Adrenal gland (tissue), 12 donors: ENCODE results near the gene WIPF1. TPM values are rescaled to one million over a fixed set of nuclear protein-coding genes. Genes with fewer than 3 reads are reported as not detected.

Experiments used
- DNase-seq, 7 donors: peaks; one replicate each; pipeline ENCODE4 v3.0.0-alpha.2; 2019 to 2020
- H3K27ac ChIP-seq, 5 donors: fragments of 200-600 bp; sonication (generic) in 4 of 5; 1 replicate in 3 of 5; 2 replicates in 2 of 5; pipeline versions ENCODE4 v1.5.1 to v1.8.0; 2016 to 2020; ENCODE audit warnings: mild to moderate bottlenecking in 1 of 5
- H3K27me3 ChIP-seq: fragments of 200-600 bp; 2 replicates; pipeline ENCODE4 v1.8.0; 2021
- H3K36me3 ChIP-seq, 2 donors: fragments of 200-600 bp; replicated peaks in 1 of 2; 1 replicate in 1 of 2; 2 replicates in 1 of 2; pipeline versions ENCODE4 v1.5.1 to v1.8.0; 2018 to 2022
- H3K4me1 ChIP-seq, 2 donors: fragments of 200-600 bp; replicated peaks in 1 of 2; 1 replicate in 1 of 2; 2 replicates in 1 of 2; pipeline versions ENCODE4 v1.5.1 to v1.8.0; 2018 to 2021
- H3K4me3 ChIP-seq, 4 donors: fragments of 200-600 bp; sonication (generic) in 3 of 4; one replicate each; pipeline ENCODE4 v1.5.1; 2016 to 2018
- H3K9me3 ChIP-seq, 3 donors: fragments of 200-600 bp; sonication (generic) in 1 of 3; replicated peaks in 1 of 3; 1 replicate in 2 of 3; 2 replicates in 1 of 3; pipeline versions ENCODE4 v1.5.1 to v1.8.0; 2016 to 2021
- POLR2A ChIP-seq, 2 donors: fragments of 450-650 bp; IDR thresholded peaks; one replicate each; pipeline ENCODE4 v1.6.1; 2017; ENCODE audit warnings: antibody characterized with exemption in 2 of 2, mild to moderate bottlenecking in 2 of 2, moderate library complexity in 1 of 2
- WGBS, 4 donors: extraction: QIAGEN DNeasy Blood & Tissue Kit in 2 of 4; methylation state at CpG; one replicate each; pipeline versions ENCODE4 v1.1.5 to v1.1.7; 2013 to 2017; 5-methylcytosine and 5-hydroxymethylcytosine counted together
- intact Hi-C, 2 donors: fragments of 100-400 bp; cut with DNase I; formaldehyde crosslinking; loops; one replicate each; pipeline versions ENCODE4 v1.14.1 to v1.15.0; 2022 to 2023
- polyA plus RNA-seq, 3 donors: library from polyadenylated mRNA; stranded (reverse); fragments of 200-250 nt in 2 of 3; fragments of 350-450 nt in 1 of 3; fragmentation: Illumina TruSeq in 1 of 3; extraction: RNeasy Lipid Tissue Mini Kit (QIAGEN cat#74804) in 1 of 3; gene quantifications; one replicate each; pipeline ENCODE4 v1.2.3, GENCODE V29; 2013 to 2014
- total RNA-seq, 9 donors: library from RNA; depleted of rRNA in 4 of 9; stranded (reverse); fragments of >200 nt in 4 of 9; fragments of 120-200 nt in 1 of 9; fragmentation: NEBNext Ultra II Directional in 1 of 9; extraction: Animal tissue kit (Norgen Biotek cat#: 25700) in 1 of 9; gene quantifications; one replicate each; pipeline versions ENCODE4 v1.1.0 to v1.2.4, GENCODE V29; 2013 to 2023
- TF ChIP-seq, protein P1 (sequence below), 6 experiments: fragments of 450-650 bp in 4 of 6; fragments of 200-600 bp in 2 of 6; sonication (generic) in 1 of 6; IDR thresholded peaks; 1 replicate in 5 of 6; 2 replicates in 1 of 6; pipeline versions ENCODE4 v1.5.1 to v1.8.0; 2016 to 2021; ENCODE audit warnings: antibody characterized with exemption in 6 of 6, mild to moderate bottlenecking in 2 of 6, moderate library complexity in 1 of 6
- donor health status: healthy with polysubstance abuse.
- donor health status: Bipolar disorder and iron deficiency.
- donor health status: DM: yes; HTN: yes; CAD: no.
- donor health status: DM: no; HTN: no; CAD: no.
- donor health status: DM: no; HTN: no; CAD: no.
- donor health status: DM: yes; HTN: yes; CAD: no.

WIPF1 gene
- total and polyA plus RNA-seq, 12 donors = 4.8 to 42.4 (median 24.6) TPM

DNA sequence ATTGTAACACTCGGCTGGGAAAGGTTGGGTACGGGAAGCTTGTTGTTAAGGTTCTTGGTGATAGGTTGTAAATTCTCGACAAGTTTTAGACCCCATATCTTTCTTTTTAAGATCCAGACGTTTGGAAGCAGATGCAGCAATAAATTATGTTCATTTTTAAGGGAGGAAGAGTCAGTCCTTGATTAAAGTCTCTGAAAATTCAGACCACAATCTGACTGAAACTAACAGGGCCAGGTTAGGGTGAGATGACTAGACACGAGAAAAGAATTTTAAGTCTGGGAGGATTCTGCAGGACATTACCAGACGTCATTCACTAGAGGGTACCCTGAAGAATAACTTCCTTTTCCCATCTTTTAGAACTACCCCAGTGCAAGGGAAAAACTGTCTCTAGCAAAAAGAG, 16.1 kb downstream of the WIPF1 start:
- intact Hi-C loops = no loop called here
- no peak for TF ChIP-seq POLR2A (IDR thresholded peaks at IDR 0.05)
- TF ChIP-seq, protein P1, sequence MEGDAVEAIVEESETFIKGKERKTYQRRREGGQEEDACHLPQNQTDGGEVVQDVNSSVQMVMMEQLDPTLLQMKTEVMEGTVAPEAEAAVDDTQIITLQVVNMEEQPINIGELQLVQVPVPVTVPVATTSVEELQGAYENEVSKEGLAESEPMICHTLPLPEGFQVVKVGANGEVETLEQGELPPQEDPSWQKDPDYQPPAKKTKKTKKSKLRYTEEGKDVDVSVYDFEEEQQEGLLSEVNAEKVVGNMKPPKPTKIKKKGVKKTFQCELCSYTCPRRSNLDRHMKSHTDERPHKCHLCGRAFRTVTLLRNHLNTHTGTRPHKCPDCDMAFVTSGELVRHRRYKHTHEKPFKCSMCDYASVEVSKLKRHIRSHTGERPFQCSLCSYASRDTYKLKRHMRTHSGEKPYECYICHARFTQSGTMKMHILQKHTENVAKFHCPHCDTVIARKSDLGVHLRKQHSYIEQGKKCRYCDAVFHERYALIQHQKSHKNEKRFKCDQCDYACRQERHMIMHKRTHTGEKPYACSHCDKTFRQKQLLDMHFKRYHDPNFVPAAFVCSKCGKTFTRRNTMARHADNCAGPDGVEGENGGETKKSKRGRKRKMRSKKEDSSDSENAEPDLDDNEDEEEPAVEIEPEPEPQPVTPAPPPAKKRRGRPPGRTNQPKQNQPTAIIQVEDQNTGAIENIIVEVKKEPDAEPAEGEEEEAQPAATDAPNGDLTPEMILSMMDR (IDR thresholded peaks at IDR 0.05) = no peak
- H3K27ac ChIP-seq = no peak overlapping the region
- no peak overlapping the region for H3K4me3 ChIP-seq
- peaks cover 0 to 22% of the 10 kb centered on the region in 2 donors for H3K36me3 ChIP-seq
- no peak for DNase-seq
- H3K4me1 ChIP-seq = no peaks in the 10 kb centered on the region
- no peaks in the 10 kb centered on the region for H3K27me3 ChIP-seq
- 70 to 78% (median 77%) methylated on average over 6 of the region's 6 CpGs for WGBS, 4 donors
- no peaks in the 10 kb centered on the region for H3K9me3 ChIP-seq

GRCh38 chr2:174580951-174581350, 16.7 kb downstream of the WIPF1 start:
- H3K27ac ChIP-seq = no peak overlapping the region
- DNase-seq = no peak
- peaks cover 0 to 22% of the 10 kb centered on the region in 2 donors for H3K36me3 ChIP-seq
- H3K27me3 ChIP-seq = no peaks in the 10 kb centered on the region
- H3K9me3 ChIP-seq = no peaks in the 10 kb centered on the region
- WGBS, 4 donors = 72 to 94% (median 86%) methylated on average over 2 of the region's 2 CpGs
- intact Hi-C loops = no loop called here
- TF ChIP-seq POLR2A (IDR thresholded peaks at IDR 0.05) = no peak
- TF ChIP-seq, protein P1 (IDR thresholded peaks at IDR 0.05) = no peak
- H3K4me3 ChIP-seq = no peak overlapping the region
- no peaks in the 10 kb centered on the region for H3K4me1 ChIP-seq

DNA sequence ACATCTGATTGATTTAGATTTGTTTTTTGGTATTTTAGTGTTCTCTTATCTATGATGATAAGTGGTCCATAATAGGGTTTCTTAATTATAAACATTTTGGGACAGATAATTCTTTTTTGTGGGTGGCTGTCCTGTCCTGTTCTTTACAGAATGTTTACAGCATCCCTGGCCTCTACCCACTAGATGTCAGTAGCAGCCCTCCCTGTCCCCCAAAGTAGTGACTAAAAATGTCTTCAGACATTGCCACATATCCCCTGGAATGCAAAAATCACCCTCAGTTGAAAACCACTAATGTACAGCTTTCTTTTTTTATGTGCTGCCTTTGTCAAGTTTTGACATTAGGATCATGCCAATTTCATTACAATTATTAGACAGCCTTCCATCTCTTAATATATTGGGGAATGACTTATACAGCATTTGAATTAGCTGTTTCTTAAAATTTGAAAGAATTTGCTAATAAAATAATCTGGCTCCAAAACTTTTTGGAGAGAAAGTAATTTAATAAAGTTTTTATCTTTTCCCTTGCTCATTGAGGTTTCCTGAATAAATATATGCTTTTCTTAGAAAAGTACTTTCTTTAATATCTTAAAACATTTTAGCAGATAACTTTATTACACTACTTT, 19.5 kb downstream of the WIPF1 start:
- TF ChIP-seq, protein P1 (IDR thresholded peaks at IDR 0.05) = peak in 5 of 6 experiments; percentile 27 to 53 (median 41)
- no peak for TF ChIP-seq POLR2A (IDR thresholded peaks at IDR 0.05)
- H3K4me1 ChIP-seq = no peaks in the 10 kb centered on the region
- intact Hi-C loops = no loop called here
- no peaks in the 10 kb centered on the region for H3K27me3 ChIP-seq
- no peaks in the 10 kb centered on the region for H3K9me3 ChIP-seq
- peak in 1 of 7 donors; percentile 37 for DNase-seq
- H3K36me3 ChIP-seq = peaks cover 0 to 22% of the 10 kb centered on the region in 2 donors
- H3K4me3 ChIP-seq = no peak overlapping the region
- H3K27ac ChIP-seq = no peak overlapping the region

DNA sequence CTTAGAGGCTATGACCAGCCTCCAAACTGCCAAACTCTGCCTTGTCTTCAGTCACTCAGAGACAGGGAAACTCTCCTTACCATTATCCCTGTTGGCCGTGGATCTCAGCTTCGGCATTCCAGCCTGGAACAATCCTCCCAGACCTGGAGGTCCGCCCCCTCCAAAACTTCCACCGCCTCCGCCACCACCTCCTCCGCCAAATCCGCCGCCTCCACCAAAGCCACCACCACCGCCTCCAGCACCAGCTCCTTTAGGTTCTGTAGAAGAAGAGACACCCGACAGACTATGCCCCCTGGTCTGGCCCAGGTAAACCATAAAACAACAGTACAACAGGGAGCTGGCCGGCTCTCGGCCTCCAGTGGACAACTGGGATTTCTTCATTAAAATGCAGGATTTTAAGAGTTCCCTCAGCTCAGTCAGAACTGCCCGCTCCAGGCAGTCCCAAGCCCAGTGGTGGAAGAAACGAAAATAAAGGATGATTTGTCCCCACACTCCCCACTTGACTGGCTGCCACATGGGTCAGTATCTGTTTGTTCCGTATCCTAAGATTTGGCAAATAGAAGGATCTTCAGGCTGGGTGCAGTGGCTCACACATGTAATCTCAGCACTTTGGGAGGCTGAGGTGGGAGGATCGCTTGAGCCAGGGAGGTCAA, 22.4 kb downstream of the WIPF1 start:
- Histone ChIP-seq H3K36me3 (peaks cover 0 to 27% of the 10 kb centered on the region in 2 donors), H3K27me3 (no peaks in the 10 kb centered on the region), H3K9me3 (no peaks in the 10 kb centered on the region), H3K4me3 (no peak overlapping the region), H3K27ac (no peak overlapping the region), H3K4me1 (no peaks in the 10 kb centered on the region)
- intact Hi-C loops = no loop called here
- WGBS, 4 donors = 90 to 96% (median 92%) methylated on average over 13 to 16 of the region's 16 CpGs
- no peak for DNase-seq
- TF ChIP-seq POLR2A (IDR thresholded peaks at IDR 0.05) = no peak
- TF ChIP-seq, protein P1 (IDR thresholded peaks at IDR 0.05) = no peak
